Adrenal gland (tissue), 12 donors: Measurements from ENCODE around the gene TBC1D22A. TPM values are rescaled to one million over a fixed set of nuclear protein-coding genes. Genes with fewer than 3 reads are reported as not detected.

Source experiments
- DNase-seq, 7 donors: peaks; one replicate each; pipeline ENCODE4 v3.0.0-alpha.2; 2019 to 2020
- H3K27ac ChIP-seq, 5 donors: fragments of 200-600 bp; sonication (generic) in 4 of 5; 1 replicate in 3 of 5; 2 replicates in 2 of 5; pipeline versions ENCODE4 v1.5.1 to v1.8.0; 2016 to 2020; ENCODE audit warnings: mild to moderate bottlenecking in 1 of 5
- H3K27me3 ChIP-seq: fragments of 200-600 bp; 2 replicates; pipeline ENCODE4 v1.8.0; 2021
- H3K36me3 ChIP-seq, 2 donors: fragments of 200-600 bp; replicated peaks in 1 of 2; 1 replicate in 1 of 2; 2 replicates in 1 of 2; pipeline versions ENCODE4 v1.5.1 to v1.8.0; 2018 to 2022
- H3K4me1 ChIP-seq, 2 donors: fragments of 200-600 bp; replicated peaks in 1 of 2; 1 replicate in 1 of 2; 2 replicates in 1 of 2; pipeline versions ENCODE4 v1.5.1 to v1.8.0; 2018 to 2021
- H3K4me3 ChIP-seq, 4 donors: fragments of 200-600 bp; sonication (generic) in 3 of 4; one replicate each; pipeline ENCODE4 v1.5.1; 2016 to 2018
- H3K9me3 ChIP-seq, 3 donors: fragments of 200-600 bp; sonication (generic) in 1 of 3; replicated peaks in 1 of 3; 1 replicate in 2 of 3; 2 replicates in 1 of 3; pipeline versions ENCODE4 v1.5.1 to v1.8.0; 2016 to 2021
- POLR2A ChIP-seq, 2 donors: fragments of 450-650 bp; IDR thresholded peaks; one replicate each; pipeline ENCODE4 v1.6.1; 2017; ENCODE audit warnings: antibody characterized with exemption in 2 of 2, mild to moderate bottlenecking in 2 of 2, moderate library complexity in 1 of 2
- WGBS, 4 donors: extraction: QIAGEN DNeasy Blood & Tissue Kit in 2 of 4; methylation state at CpG; one replicate each; pipeline versions ENCODE4 v1.1.5 to v1.1.7; 2013 to 2017; 5-methylcytosine and 5-hydroxymethylcytosine counted together
- intact Hi-C, 2 donors: fragments of 100-400 bp; cut with DNase I; formaldehyde crosslinking; loops; one replicate each; pipeline versions ENCODE4 v1.14.1 to v1.15.0; 2022 to 2023
- polyA plus RNA-seq, 3 donors: library from polyadenylated mRNA; stranded (reverse); fragments of 200-250 nt in 2 of 3; fragments of 350-450 nt in 1 of 3; fragmentation: Illumina TruSeq in 1 of 3; extraction: RNeasy Lipid Tissue Mini Kit (QIAGEN cat#74804) in 1 of 3; gene quantifications; one replicate each; pipeline ENCODE4 v1.2.3, GENCODE V29; 2013 to 2014
- total RNA-seq, 9 donors: library from RNA; depleted of rRNA in 4 of 9; stranded (reverse); fragments of >200 nt in 4 of 9; fragments of 120-200 nt in 1 of 9; fragmentation: NEBNext Ultra II Directional in 1 of 9; extraction: Animal tissue kit (Norgen Biotek cat#: 25700) in 1 of 9; gene quantifications; one replicate each; pipeline versions ENCODE4 v1.1.0 to v1.2.4, GENCODE V29; 2013 to 2023
- TF ChIP-seq, protein P1 (sequence below), 6 experiments: fragments of 450-650 bp in 4 of 6; fragments of 200-600 bp in 2 of 6; sonication (generic) in 1 of 6; IDR thresholded peaks; 1 replicate in 5 of 6; 2 replicates in 1 of 6; pipeline versions ENCODE4 v1.5.1 to v1.8.0; 2016 to 2021; ENCODE audit warnings: antibody characterized with exemption in 6 of 6, mild to moderate bottlenecking in 2 of 6, moderate library complexity in 1 of 6
- donor health status: healthy with polysubstance abuse.
- donor health status: Bipolar disorder and iron deficiency.
- donor health status: DM: yes; HTN: yes; CAD: no.
- donor health status: DM: no; HTN: no; CAD: no.
- donor health status: DM: no; HTN: no; CAD: no.
- donor health status: DM: yes; HTN: yes; CAD: no.

TBC1D22A gene
- total and polyA plus RNA-seq, 12 donors = 11.5 to 44.2 (median 28.1) TPM

DNA sequence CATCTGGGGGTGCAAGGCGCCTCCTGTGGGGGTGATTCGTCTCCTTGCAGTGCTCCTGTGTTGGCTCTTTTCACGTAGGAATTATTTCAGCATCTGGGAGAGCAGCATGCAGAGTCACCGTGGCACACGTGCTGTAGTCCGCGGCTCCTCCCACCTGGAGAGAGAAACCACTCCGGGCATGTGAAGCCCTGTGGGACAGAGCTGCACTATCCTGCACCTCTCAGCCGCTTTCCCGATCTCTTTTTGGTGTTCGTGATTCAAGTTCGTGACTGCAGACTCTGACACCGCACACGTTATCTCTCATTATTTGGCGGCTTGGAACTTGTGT lies 394.6 kb downstream of the TBC1D22A start:
- Histone ChIP-seq H3K27ac (no peak overlapping the region), H3K36me3 (no peaks in the 10 kb centered on the region), H3K27me3 (no peaks in the 10 kb centered on the region), H3K4me3 (no peak overlapping the region), H3K4me1 (peaks cover 10 to 11% of the 10 kb centered on the region in 2 donors), H3K9me3 (no peaks in the 10 kb centered on the region)
- WGBS, 4 donors = 89 to 100% (median 93%) methylated on average over 6 to 15 of the region's 15 CpGs
- intact Hi-C loops = no loop called here
- no peak for DNase-seq
- TF ChIP-seq, protein P1, sequence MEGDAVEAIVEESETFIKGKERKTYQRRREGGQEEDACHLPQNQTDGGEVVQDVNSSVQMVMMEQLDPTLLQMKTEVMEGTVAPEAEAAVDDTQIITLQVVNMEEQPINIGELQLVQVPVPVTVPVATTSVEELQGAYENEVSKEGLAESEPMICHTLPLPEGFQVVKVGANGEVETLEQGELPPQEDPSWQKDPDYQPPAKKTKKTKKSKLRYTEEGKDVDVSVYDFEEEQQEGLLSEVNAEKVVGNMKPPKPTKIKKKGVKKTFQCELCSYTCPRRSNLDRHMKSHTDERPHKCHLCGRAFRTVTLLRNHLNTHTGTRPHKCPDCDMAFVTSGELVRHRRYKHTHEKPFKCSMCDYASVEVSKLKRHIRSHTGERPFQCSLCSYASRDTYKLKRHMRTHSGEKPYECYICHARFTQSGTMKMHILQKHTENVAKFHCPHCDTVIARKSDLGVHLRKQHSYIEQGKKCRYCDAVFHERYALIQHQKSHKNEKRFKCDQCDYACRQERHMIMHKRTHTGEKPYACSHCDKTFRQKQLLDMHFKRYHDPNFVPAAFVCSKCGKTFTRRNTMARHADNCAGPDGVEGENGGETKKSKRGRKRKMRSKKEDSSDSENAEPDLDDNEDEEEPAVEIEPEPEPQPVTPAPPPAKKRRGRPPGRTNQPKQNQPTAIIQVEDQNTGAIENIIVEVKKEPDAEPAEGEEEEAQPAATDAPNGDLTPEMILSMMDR (IDR thresholded peaks at IDR 0.05) = no peak
- TF ChIP-seq POLR2A (IDR thresholded peaks at IDR 0.05) = no peak

GRCh38 chr22:47157486-47158270 lies 395.2 kb downstream of the TBC1D22A start:
- Histone ChIP-seq H3K27ac (no peak overlapping the region), H3K27me3 (no peaks in the 10 kb centered on the region), H3K9me3 (no peaks in the 10 kb centered on the region), H3K36me3 (no peaks in the 10 kb centered on the region), H3K4me1 (peaks cover 10 to 11% of the 10 kb centered on the region in 2 donors), H3K4me3 (no peak overlapping the region)
- TF ChIP-seq POLR2A (IDR thresholded peaks at IDR 0.05) = no peak
- TF ChIP-seq, protein P1 (IDR thresholded peaks at IDR 0.05) = no peak
- intact Hi-C loops = no loop called here
- WGBS, 4 donors = 94 to 96% (median 95%) methylated on average over 30 to 37 of the region's 37 CpGs
- DNase-seq = no peak

DNA sequence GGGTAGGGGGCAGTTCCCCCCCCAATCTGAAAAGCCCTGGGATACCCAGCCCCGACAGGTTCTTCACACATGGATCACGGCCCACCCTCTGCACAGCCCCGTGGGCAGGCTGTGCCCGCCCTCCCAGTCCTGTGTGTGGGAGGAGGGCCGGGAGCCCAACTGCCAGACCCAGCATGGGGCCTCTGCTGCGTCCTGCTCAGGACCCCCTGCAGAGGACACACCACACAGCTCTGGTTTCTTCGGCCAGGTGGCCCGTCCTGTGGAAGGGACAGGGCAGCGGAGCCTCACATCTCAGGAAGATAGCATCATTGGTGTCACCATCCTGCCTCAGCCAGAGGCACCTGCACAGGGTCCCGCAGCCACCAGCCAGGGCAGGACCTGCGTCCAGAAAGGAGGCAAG lies 396.0 kb downstream of the TBC1D22A start:
- TF ChIP-seq POLR2A (IDR thresholded peaks at IDR 0.05) = no peak
- no peak for DNase-seq
- no peak overlapping the region for H3K4me3 ChIP-seq
- intact Hi-C loops = no loop called here
- 92 to 100% (median 93%) methylated on average over 4 to 11 of the region's 11 CpGs for WGBS, 4 donors
- no peaks in the 10 kb centered on the region for H3K9me3 ChIP-seq
- H3K4me1 ChIP-seq = peaks cover 10 to 11% of the 10 kb centered on the region in 2 donors
- H3K27me3 ChIP-seq = no peaks in the 10 kb centered on the region
- no peaks in the 10 kb centered on the region for H3K36me3 ChIP-seq
- no peak overlapping the region for H3K27ac ChIP-seq

GRCh38 chr22:47159592-47159991 lies 397.1 kb downstream of the TBC1D22A start:
- 90 to 100% (median 96%) methylated on average over 4 of the region's 4 CpGs for WGBS, 4 donors
- no peak for DNase-seq
- intact Hi-C loops = no loop called here

More at GRCh38 chr22:47159592-47159991, 397.1 kb downstream of the TBC1D22A start:
- Histone ChIP-seq H3K4me3 (no peak overlapping the region), H3K27me3 (no peaks in the 10 kb centered on the region), H3K4me1 (peaks cover 3 to 4% of the 10 kb centered on the region in 2 donors), H3K27ac (no peak overlapping the region), H3K9me3 (no peaks in the 10 kb centered on the region), H3K36me3 (no peaks in the 10 kb centered on the region)
- TF ChIP-seq, protein P1 (IDR thresholded peaks at IDR 0.05) = no peak
- TF ChIP-seq POLR2A (IDR thresholded peaks at IDR 0.05) = no peak
